Thymus (tissue), 11 donors: Measurements from ENCODE around the gene NPLOC4. TPM values are rescaled to one million over a fixed set of nuclear protein-coding genes. Genes with fewer than 3 reads are reported as not detected.

Source experiments
- DNase-seq, 9 donors: peaks; one replicate each; pipeline ENCODE4 v3.0.0-alpha.2; 2013; ENCODE audit warnings: low spot score in 9 of 9, low read depth in 6 of 9, missing footprints in 1 of 9
- H3K27ac ChIP-seq, 2 donors: one replicate each; pipeline ENCODE4 v1.5.1; 2013; ENCODE audit warnings: control low read depth in 1 of 2, low read depth in 1 of 2, low read length in 1 of 2, mild to moderate bottlenecking in 1 of 2, moderate library complexity in 1 of 2
- H3K27me3 ChIP-seq, 2 donors: one replicate each; pipeline ENCODE4 v1.5.1; 2013; ENCODE audit warnings: low read length in 1 of 2; ENCODE audit not compliant: control insufficient read depth in 2 of 2, insufficient read depth in 1 of 2
- H3K36me3 ChIP-seq, 2 donors: one replicate each; pipeline ENCODE4 v1.5.1; 2013; ENCODE audit warnings: low read length in 1 of 2, mild to moderate bottlenecking in 1 of 2, moderate library complexity in 1 of 2; ENCODE audit not compliant: control insufficient read depth in 2 of 2, insufficient read depth in 2 of 2
- H3K4me1 ChIP-seq, 2 donors: one replicate each; pipeline ENCODE4 v1.5.1; 2013; ENCODE audit warnings: low read length in 2 of 2; ENCODE audit not compliant: control insufficient read depth in 2 of 2, insufficient read depth in 2 of 2
- H3K4me3 ChIP-seq, 2 donors: one replicate each; pipeline ENCODE4 v1.5.1; 2013; ENCODE audit warnings: low read length in 2 of 2, control low read depth in 1 of 2, mild to moderate bottlenecking in 1 of 2
- H3K9me3 ChIP-seq, 2 donors: one replicate each; pipeline ENCODE4 v1.5.1; 2013; ENCODE audit warnings: low read length in 1 of 2, mild to moderate bottlenecking in 1 of 2; ENCODE audit not compliant: control insufficient read depth in 2 of 2, insufficient read depth in 1 of 2
- WGBS: extraction: QIAGEN DNeasy Blood & Tissue Kit; methylation state at CpG from one replicate; pipeline ENCODE4 v1.1.7; 2013; 5-methylcytosine and 5-hydroxymethylcytosine counted together
- polyA plus RNA-seq: library from polyadenylated mRNA; stranded (reverse); fragments of 200-250 nt; gene quantifications from one replicate; pipeline ENCODE4 v1.2.3, GENCODE V29; 2013
- total RNA-seq: library from RNA; stranded (reverse); fragments of 120-200 nt; gene quantifications from one replicate; pipeline ENCODE4 v1.2.4, GENCODE V29; 2013
- donor health status: healthy.

The NPLOC4 gene
- total and polyA plus RNA-seq, 2 donors = 26.1 to 43.3 TPM

GRCh38 chr17:81666342-81667191, 29.7 kb upstream of the NPLOC4 start, which contains the start of the genes CCDC137 and OXLD1:
Gene CCDC137 (plus strand): TSS chr17:81666737. CDS start chr17:81666767, 30 bp downstream.
Gene OXLD1 (minus strand): TSS chr17:81666605. CDS start chr17:81666577, 28 bp downstream.
- Histone ChIP-seq H3K27ac (peak within 1 kb of the TSS; percentile 80 to 91), H3K27me3 (no peaks in the 10 kb centered on the region), H3K9me3 (no peaks in the 10 kb centered on the region), H3K36me3 (peaks cover 30 to 33% of the 10 kb centered on the region in 2 donors), H3K4me3 (peak within 1 kb of the TSS; percentile 91 to 93), H3K4me1 (peaks cover 5 to 46% of the 10 kb centered on the region in 2 donors)
- under 1% methylated on average over 96 of the region's 96 CpGs for WGBS
- peak; percentile 83 to 96 (median 89) for DNase-seq

DNA sequence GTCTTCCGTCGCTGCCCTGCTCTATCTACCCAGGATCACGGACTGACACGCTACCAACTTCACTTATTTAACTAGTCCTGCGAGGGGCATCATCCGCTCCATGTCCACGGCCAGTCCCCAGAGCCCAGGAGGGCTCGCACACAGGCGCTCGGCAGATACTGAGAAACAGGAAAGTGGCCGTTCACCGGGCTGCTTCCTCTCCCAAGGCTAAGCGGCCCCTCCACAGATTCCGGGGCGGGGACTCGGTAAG, 29.1 kb upstream of the NPLOC4 start:
- no peaks in the 10 kb centered on the region for H3K27me3 ChIP-seq
- H3K9me3 ChIP-seq = no peaks in the 10 kb centered on the region
- peak in 2 of 9 donors; percentile 32 to 57 for DNase-seq
- peak overlapping the region; percentile 80 to 91 for H3K27ac ChIP-seq
- H3K4me3 ChIP-seq = peak overlapping the region; percentile 91 to 93
- peaks cover 24 to 27% of the 10 kb centered on the region in 2 donors for H3K36me3 ChIP-seq
- peaks cover 5 to 46% of the 10 kb centered on the region in 2 donors for H3K4me1 ChIP-seq
- 2% methylated on average over 16 of the region's 16 CpGs for WGBS

GRCh38 chr17:81665205-81666091, 28.5 kb upstream of the NPLOC4 start:
- Histone ChIP-seq H3K9me3 (no peaks in the 10 kb centered on the region), H3K36me3 (peaks cover 20 to 23% of the 10 kb centered on the region in 2 donors), H3K4me3 (peak overlapping the region; percentile 91 to 93), H3K27me3 (no peaks in the 10 kb centered on the region), H3K4me1 (peaks cover 5 to 46% of the 10 kb centered on the region in 2 donors), H3K27ac (peak overlapping the region in 1 of 2 donors; percentile 80)
- peak in 2 of 9 donors; percentile 23 to 49 for DNase-seq
- WGBS = 65% methylated on average over 30 of the region's 30 CpGs

DNA sequence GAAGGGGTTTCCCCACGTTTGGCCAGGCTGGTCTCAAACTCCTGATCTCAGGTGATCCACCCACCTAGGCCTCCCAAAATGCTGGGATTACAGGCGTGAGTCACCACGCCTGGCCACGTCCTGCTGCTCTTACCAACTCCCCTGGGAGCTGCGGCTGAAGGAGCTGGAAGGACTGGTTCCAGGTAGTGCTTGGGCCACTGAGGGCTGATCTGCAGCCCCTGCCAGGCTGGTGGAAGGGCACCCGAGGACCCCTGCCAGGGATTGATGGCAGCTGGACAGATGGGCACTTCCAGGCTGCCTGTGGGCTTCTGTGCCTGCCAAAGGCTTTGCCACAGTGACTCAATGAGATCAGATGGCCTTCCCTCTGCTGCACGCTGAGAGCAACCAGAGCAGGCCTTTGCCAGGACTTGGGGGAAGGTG, 27.1 kb upstream of the NPLOC4 start:
- 98% methylated on average over 7 of the region's 7 CpGs for WGBS
- Histone ChIP-seq H3K27me3 (no peaks in the 10 kb centered on the region), H3K4me1 (peaks cover 5 to 46% of the 10 kb centered on the region in 2 donors), H3K27ac (no peak overlapping the region), H3K9me3 (no peaks in the 10 kb centered on the region), H3K36me3 (peaks cover 6 to 11% of the 10 kb centered on the region in 2 donors), H3K4me3 (no peak overlapping the region)
- no peak for DNase-seq

DNA sequence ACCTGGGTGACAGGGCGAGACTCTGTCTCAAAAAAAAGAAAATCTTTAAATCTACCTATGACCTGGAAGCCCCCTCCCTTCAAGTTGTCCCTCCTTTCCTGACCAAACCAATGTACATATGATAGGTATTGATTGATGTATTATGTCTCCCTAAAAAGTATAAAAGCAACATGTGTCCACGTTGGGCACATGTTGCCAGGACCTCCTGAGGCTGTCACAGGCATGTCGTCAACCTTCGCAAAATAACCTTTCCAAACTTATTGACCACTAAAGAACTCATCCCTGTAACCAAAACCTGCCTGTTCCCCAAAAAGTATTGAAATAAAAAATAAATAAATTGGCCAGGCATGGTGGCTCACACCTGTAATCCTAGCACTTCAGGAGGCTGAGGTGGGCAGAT, 25.1 kb upstream of the NPLOC4 start:
- H3K4me3 ChIP-seq = no peak overlapping the region
- H3K27me3 ChIP-seq = no peaks in the 10 kb centered on the region
- 98% methylated on average over 4 of the region's 4 CpGs for WGBS
- H3K9me3 ChIP-seq = no peaks in the 10 kb centered on the region
- H3K36me3 ChIP-seq = peaks cover 4 to 6% of the 10 kb centered on the region in 2 donors
- H3K4me1 ChIP-seq = peaks cover 0 to 37% of the 10 kb centered on the region in 2 donors
- no peak for DNase-seq
- no peak overlapping the region for H3K27ac ChIP-seq

DNA sequence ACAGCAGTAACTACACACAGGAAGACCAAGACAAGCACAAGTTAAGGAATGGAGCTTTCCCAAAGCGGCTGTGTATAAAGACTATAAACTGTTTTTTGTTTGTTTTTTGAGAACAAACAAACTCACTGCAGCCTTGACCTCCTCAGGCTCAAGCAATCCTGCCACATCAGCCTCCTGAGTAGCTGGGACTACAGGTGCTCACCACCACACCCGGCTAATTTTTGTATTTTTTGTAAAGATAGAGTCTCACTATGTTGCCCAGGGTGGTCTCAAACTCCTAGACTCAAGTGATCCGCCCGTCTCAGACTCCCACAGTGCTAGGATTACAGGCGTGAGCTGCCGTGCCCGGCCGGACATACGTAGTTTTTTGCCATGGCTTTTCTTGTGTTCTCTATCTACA, 23.5 kb upstream of the NPLOC4 start:
- no peak for DNase-seq
- Histone ChIP-seq H3K36me3 (peaks cover 4 to 6% of the 10 kb centered on the region in 2 donors), H3K4me3 (no peak overlapping the region), H3K4me1 (peaks cover 0 to 36% of the 10 kb centered on the region in 2 donors), H3K27ac (no peak overlapping the region), H3K9me3 (no peaks in the 10 kb centered on the region), H3K27me3 (no peaks in the 10 kb centered on the region)
- WGBS = 98% methylated on average over 9 of the region's 9 CpGs

- Histone ChIP-seq H3K4me3 (no peak overlapping the region), H3K27ac (no peak overlapping the region), H3K9me3 (no peaks in the 10 kb centered on the region), H3K4me1 (peaks cover 0 to 32% of the 10 kb centered on the region in 2 donors), H3K36me3 (no peaks in the 10 kb centered on the region), H3K27me3 (no peaks in the 10 kb centered on the region)
- DNase-seq = no peak
- WGBS = 89% methylated on average over 5 of the region's 5 CpGs
Observed at GRCh38 chr17:81659038-81659437, 22.1 kb upstream of the NPLOC4 start.

DNA sequence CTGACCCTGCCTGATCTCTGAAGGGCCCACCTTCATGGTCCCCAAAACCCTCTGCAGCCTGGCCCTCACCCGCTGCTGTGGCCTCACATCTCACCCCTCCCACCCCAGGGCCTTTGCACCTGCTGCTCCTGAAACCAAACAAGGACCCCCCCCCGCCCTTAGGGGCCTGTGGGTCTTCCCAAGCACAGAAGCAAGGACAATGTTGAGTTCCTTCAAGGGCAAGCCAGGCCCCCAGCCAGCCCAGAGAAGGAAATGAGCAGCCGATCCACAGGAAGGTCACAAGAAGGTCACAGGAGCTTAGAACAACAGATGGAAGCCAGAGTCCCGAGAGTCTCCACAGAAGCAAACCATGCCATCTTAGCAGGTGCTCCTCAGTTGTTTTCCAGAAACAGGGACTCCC, 19.9 kb upstream of the NPLOC4 start:
- Histone ChIP-seq H3K9me3 (no peaks in the 10 kb centered on the region), H3K27ac (no peak overlapping the region), H3K4me3 (no peak overlapping the region), H3K4me1 (peaks cover 5 to 29% of the 10 kb centered on the region in 2 donors), H3K27me3 (no peaks in the 10 kb centered on the region), H3K36me3 (no peaks in the 10 kb centered on the region)
- no peak for DNase-seq
- WGBS = 66% methylated on average over 4 of the region's 4 CpGs
